Measurements from ENCODE around the gene IL20RA. TPM values are rescaled to one million over a fixed set of nuclear protein-coding genes. Genes with fewer than 3 reads are reported as not detected.

Gene IL20RA
- total RNA-seq, 3 donors from 2014 or later (not counting 1 experiment from before 2014, with no cell fraction given): not detected

DNA sequence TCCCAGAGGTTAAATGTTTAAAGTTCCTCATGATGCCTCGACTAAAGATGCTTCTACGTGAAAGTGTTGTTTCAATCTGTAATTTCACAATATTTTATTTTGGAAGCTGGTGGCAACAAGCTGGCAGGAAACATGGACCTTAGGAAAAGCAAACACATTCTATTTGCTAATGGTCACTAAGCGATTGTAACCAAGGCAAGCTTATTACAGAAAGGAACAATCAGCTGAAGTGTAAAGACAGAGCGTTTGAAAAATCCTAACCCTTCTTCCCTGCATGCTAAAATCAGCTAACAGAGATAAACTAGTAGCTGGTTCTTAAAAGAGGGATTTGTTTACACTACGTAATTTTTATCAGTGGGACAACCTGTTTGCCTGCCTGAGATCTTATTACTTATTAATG, 50.0 kb downstream of the IL20RA start:
- ATAC-seq: no peak
- no peak overlapping the region for H3K4me3 Mint-ChIP-seq
- WGBS (ENCODE audit: insufficient coverage): 84% methylated on average over 3 of the region's 5 CpGs

GRCh38 chr6:136992113-136992512, 52.7 kb downstream of the IL20RA start:
- 50% methylated on average over 2 of the region's 3 CpGs for WGBS (ENCODE audit: insufficient coverage)
- Mint-ChIP-seq H3K27me3 (ENCODE audit: low read depth in 2 of 2) (peaks cover 67 to 89% of the 10 kb centered on the region in 2 donors), H3K27ac (no peak overlapping the region), H3K4me3 (no peak overlapping the region), H3K9me3 (no peaks in the 10 kb centered on the region), H3K36me3 (no peaks in the 10 kb centered on the region), H3K4me1 (no peaks in the 10 kb centered on the region)
- no peak for TF ChIP-seq CTCF (IDR thresholded peaks at IDR 0.05)
- H3K27me3 ChIP-seq (ENCODE audit: control insufficient read depth, insufficient read depth, low read length): peaks cover 31% of the 10 kb centered on the region
- H3K9me3 ChIP-seq (ENCODE audit: control insufficient read depth, insufficient read depth, low read length): no peaks in the 10 kb centered on the region
- no peak overlapping the region for H3K4me3 ChIP-seq (ENCODE audit: low read length)
- peaks cover 7% of the 10 kb centered on the region for H3K4me1 ChIP-seq (ENCODE audit: control insufficient read depth, insufficient read depth, low read length)
- no peak for DNase-seq
- no peak for ATAC-seq
- no peak overlapping the region for H3K27ac ChIP-seq (ENCODE audit: low read length)
- intact Hi-C loops (cut with micrococcal nuclease): no loop called here
- H3K36me3 ChIP-seq (ENCODE audit: control insufficient read depth, insufficient read depth, low read length): no peaks in the 10 kb centered on the region

More for the DNA sequence above, 50.0 kb downstream of the IL20RA start:
- no peak overlapping the region for H3K4me3 ChIP-seq (ENCODE audit: low read length)
- peaks cover 3% of the 10 kb centered on the region for H3K4me1 ChIP-seq (ENCODE audit: control insufficient read depth, insufficient read depth, low read length)
- H3K9me3 Mint-ChIP-seq: no peaks in the 10 kb centered on the region
- H3K36me3 ChIP-seq (ENCODE audit: control insufficient read depth, insufficient read depth, low read length): no peaks in the 10 kb centered on the region
- H3K27me3 Mint-ChIP-seq (ENCODE audit: low read depth in 2 of 2): peaks cover 48 to 82% of the 10 kb centered on the region in 2 donors
- no peaks in the 10 kb centered on the region for H3K36me3 Mint-ChIP-seq
- no peaks in the 10 kb centered on the region for H3K4me1 Mint-ChIP-seq
- DNase-seq: no peak
- intact Hi-C loops (cut with micrococcal nuclease): no loop called here
- no peak overlapping the region for H3K27ac ChIP-seq (ENCODE audit: low read length)
- no peak for TF ChIP-seq CTCF (IDR thresholded peaks at IDR 0.05)
- no peak overlapping the region for H3K27ac Mint-ChIP-seq
- peaks cover 27% of the 10 kb centered on the region for H3K27me3 ChIP-seq (ENCODE audit: control insufficient read depth, insufficient read depth, low read length)
- H3K9me3 ChIP-seq (ENCODE audit: control insufficient read depth, insufficient read depth, low read length): no peaks in the 10 kb centered on the region

DNA sequence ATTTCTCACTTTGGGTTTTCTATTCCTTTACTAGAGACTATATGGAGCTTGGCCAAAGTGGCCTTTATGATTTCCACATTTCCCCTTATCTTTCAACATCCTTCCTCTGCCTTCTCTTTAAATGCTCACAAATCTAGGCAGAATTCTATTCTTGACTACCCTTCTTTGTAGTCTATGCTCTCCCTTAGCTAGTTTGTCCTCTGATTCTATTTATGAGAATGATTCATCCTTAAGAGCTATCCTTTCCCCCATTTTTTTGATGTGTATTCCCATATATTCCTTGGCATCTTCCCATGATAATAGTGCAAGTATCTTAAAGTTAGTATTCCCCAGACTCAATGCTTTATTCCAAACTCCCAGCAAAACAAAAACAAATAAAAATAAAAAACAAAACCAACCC, 53.1 kb downstream of the IL20RA start:
- ATAC-seq (no peak), DNase-seq (no peak)
- no peaks in the 10 kb centered on the region for H3K36me3 ChIP-seq (ENCODE audit: control insufficient read depth, insufficient read depth, low read length)
- H3K36me3 Mint-ChIP-seq: no peaks in the 10 kb centered on the region
- H3K4me3 ChIP-seq (ENCODE audit: low read length): no peak overlapping the region
- no peak overlapping the region for H3K4me3 Mint-ChIP-seq
- no peak overlapping the region for H3K27ac Mint-ChIP-seq
- H3K27ac ChIP-seq (ENCODE audit: low read length): no peak overlapping the region
- no peaks in the 10 kb centered on the region for H3K4me1 Mint-ChIP-seq
- H3K4me1 ChIP-seq (ENCODE audit: control insufficient read depth, insufficient read depth, low read length): peaks cover 7% of the 10 kb centered on the region
- no peak for TF ChIP-seq CTCF (IDR thresholded peaks at IDR 0.05)
- H3K9me3 Mint-ChIP-seq: no peaks in the 10 kb centered on the region
- intact Hi-C loops (cut with micrococcal nuclease): no loop called here
- peaks cover 31% of the 10 kb centered on the region for H3K27me3 ChIP-seq (ENCODE audit: control insufficient read depth, insufficient read depth, low read length)
- H3K27me3 Mint-ChIP-seq (ENCODE audit: low read depth in 2 of 2): peaks cover 66 to 88% of the 10 kb centered on the region in 2 donors
- no peaks in the 10 kb centered on the region for H3K9me3 ChIP-seq (ENCODE audit: control insufficient read depth, insufficient read depth, low read length)

DNA sequence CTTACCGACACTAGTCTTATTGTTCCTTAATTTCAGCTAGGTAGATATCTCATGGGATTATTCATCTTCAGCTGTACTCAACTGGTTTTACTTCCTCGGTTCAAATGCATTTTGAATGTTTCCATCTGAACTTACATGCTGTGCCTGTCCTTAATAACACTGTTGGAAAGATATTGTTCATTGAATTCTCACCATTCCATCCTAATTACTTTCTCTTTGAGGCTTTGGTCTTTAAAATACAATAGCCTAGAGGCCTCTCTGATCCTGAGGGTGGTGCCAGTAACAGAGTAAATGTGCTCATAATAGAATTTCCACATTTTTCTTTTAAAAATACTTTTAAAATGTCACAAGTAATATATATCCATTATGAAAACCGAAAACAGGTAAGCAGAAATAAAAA, 54.0 kb downstream of the IL20RA start:
- WGBS (ENCODE audit: insufficient coverage): no CpG with 5 or more reads among the region's 3 CpGs
- intact Hi-C loops (cut with micrococcal nuclease): no loop called here
- no peak for TF ChIP-seq CTCF (IDR thresholded peaks at IDR 0.05)
- Histone ChIP-seq H3K27me3 (ENCODE audit: control insufficient read depth, insufficient read depth, low read length) (peaks cover 31% of the 10 kb centered on the region), H3K4me3 (ENCODE audit: low read length) (no peak overlapping the region), H3K4me1 (ENCODE audit: control insufficient read depth, insufficient read depth, low read length) (peaks cover 7% of the 10 kb centered on the region), H3K27ac (ENCODE audit: low read length) (no peak overlapping the region), H3K36me3 (ENCODE audit: control insufficient read depth, insufficient read depth, low read length) (no peaks in the 10 kb centered on the region), H3K9me3 (ENCODE audit: control insufficient read depth, insufficient read depth, low read length) (no peaks in the 10 kb centered on the region)
- Mint-ChIP-seq H3K4me3 (no peak overlapping the region), H3K4me1 (no peaks in the 10 kb centered on the region), H3K36me3 (no peaks in the 10 kb centered on the region), H3K27ac (no peak overlapping the region), H3K27me3 (ENCODE audit: low read depth in 2 of 2) (peaks cover 65 to 88% of the 10 kb centered on the region in 2 donors), H3K9me3 (no peaks in the 10 kb centered on the region)
- ATAC-seq: no peak
- no peak for DNase-seq

Measured in natural killer cell (primary cell).